ENCODE results near the gene MMP11. TPM values are rescaled to one million over a fixed set of nuclear protein-coding genes. Genes with fewer than 3 reads are reported as not detected.

MMP11 gene
- total and polyA plus RNA-seq, 2 of the 13 experiments (the other 11 are each of a cell fraction or from before 2014, with no cell fraction given): 8.9 to 28.6 TPM

DNA sequence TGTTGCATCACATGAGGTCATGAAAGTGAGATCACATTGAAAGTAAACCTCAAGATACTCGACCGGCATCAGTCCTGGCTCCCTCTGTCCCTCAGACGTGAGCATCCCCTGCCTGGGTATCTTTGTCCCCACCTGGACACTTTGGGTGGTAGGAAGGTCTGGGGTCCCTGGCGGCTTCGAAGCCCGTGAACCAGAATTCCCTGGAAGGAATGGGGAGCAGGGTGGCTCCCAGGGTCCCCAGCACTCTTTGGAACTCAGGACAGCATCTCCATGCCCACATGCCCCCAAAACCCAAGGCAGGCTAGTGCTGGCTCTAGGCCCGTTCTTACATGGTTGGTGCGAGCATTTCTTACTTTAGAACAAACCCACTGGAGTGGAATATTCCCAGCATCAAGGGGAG lies 58.6 kb downstream of the MMP11 start:
- Histone ChIP-seq H4K20me1 (ENCODE audit: insufficient read depth, low read length) (no peaks in the 10 kb centered on the region), H3K27me3 (ENCODE audit: control insufficient read depth in 1 of 2, insufficient read depth in 2 of 2, low read length in 2 of 2) (no peaks in the 10 kb centered on the region), H3K4me1 (ENCODE audit: insufficient read depth, low read length) (peaks cover 8% of the 10 kb centered on the region), H3K27ac (ENCODE audit: extremely low read length, insufficient read depth, low read length) (no peak overlapping the region), H3K4me3 (replicated peaks in 1 of 3; ENCODE audit: insufficient read depth in 1 of 3, low read depth in 2 of 3, low read length in 3 of 3) (no peak overlapping the region), H3K9me3 (ENCODE audit: low read length) (no peaks in the 10 kb centered on the region), H2AFZ (ENCODE audit: low read length) (no peak overlapping the region), H3K9ac (ENCODE audit: insufficient read depth, low read depth, low read length) (no peak overlapping the region), H3K4me2 (ENCODE audit: low read depth, low read length) (no peak overlapping the region), H3K79me2 (ENCODE audit: insufficient read depth, low read length) (no peaks in the 10 kb centered on the region), H3K36me3 (replicated peaks in 1 of 2; ENCODE audit: control insufficient read depth in 1 of 2, insufficient read depth in 2 of 2, low read length in 2 of 2) (peaks cover 50 to 85% of the 10 kb centered on the region in 2 experiments; a peak in 4 of 5 replicates)
- CTCF ChIA-PET (ENCODE audit: low intra/inter-chr PET ratio, low total read pairs): no interaction called here
- no peak for DNase-seq (ENCODE audit: low spot score)
- TF ChIP-seq, protein P1, sequence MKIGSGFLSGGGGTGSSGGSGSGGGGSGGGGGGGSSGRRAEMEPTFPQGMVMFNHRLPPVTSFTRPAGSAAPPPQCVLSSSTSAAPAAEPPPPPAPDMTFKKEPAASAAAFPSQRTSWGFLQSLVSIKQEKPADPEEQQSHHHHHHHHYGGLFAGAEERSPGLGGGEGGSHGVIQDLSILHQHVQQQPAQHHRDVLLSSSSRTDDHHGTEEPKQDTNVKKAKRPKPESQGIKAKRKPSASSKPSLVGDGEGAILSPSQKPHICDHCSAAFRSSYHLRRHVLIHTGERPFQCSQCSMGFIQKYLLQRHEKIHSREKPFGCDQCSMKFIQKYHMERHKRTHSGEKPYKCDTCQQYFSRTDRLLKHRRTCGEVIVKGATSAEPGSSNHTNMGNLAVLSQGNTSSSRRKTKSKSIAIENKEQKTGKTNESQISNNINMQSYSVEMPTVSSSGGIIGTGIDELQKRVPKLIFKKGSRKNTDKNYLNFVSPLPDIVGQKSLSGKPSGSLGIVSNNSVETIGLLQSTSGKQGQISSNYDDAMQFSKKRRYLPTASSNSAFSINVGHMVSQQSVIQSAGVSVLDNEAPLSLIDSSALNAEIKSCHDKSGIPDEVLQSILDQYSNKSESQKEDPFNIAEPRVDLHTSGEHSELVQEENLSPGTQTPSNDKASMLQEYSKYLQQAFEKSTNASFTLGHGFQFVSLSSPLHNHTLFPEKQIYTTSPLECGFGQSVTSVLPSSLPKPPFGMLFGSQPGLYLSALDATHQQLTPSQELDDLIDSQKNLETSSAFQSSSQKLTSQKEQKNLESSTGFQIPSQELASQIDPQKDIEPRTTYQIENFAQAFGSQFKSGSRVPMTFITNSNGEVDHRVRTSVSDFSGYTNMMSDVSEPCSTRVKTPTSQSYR (CRISPR knock-in tag; IDR thresholded peaks at IDR 0.05; ENCODE audit: borderline replicate concordance): no peak
- no peak for TF ChIP-seq PAWR (CRISPR knock-in tag; IDR thresholded peaks at IDR 0.05; ENCODE audit: borderline replicate concordance)
- no peak for TF ChIP-seq EEA1 (CRISPR knock-in tag; IDR thresholded peaks at IDR 0.05; ENCODE audit: borderline replicate concordance)
- no peak for TF ChIP-seq ZNF329 (CRISPR knock-in tag; IDR thresholded peaks at IDR 0.05; ENCODE audit: low read depth)
- TF ChIP-seq MEIS1 (CRISPR knock-in tag; IDR thresholded peaks at IDR 0.05; ENCODE audit: borderline replicate concordance): no peak
- no peak for TF ChIP-seq DZIP1 (CRISPR knock-in tag; IDR thresholded peaks at IDR 0.05)
- no peak for TF ChIP-seq NPAS2 (CRISPR knock-in tag; IDR thresholded peaks at IDR 0.05; ENCODE audit: borderline replicate concordance)
- no peak for TF ChIP-seq NAIF1 (CRISPR knock-in tag; IDR thresholded peaks at IDR 0.05; ENCODE audit: borderline replicate concordance)
- TF ChIP-seq AKAP8 (CRISPR knock-in tag; IDR thresholded peaks at IDR 0.05): no peak
- no peak for TF ChIP-seq ZNF382 (CRISPR knock-in tag; IDR thresholded peaks at IDR 0.05; ENCODE audit: borderline replicate concordance)
- no peak for TF ChIP-seq ZNF205 (CRISPR knock-in tag; IDR thresholded peaks at IDR 0.05)
- no peak for TF ChIP-seq SAP130 (CRISPR knock-in tag; IDR thresholded peaks at IDR 0.05; ENCODE audit: low read depth)
- no peak for TF ChIP-seq ZKSCAN5 (CRISPR knock-in tag; IDR thresholded peaks at IDR 0.05)
- TF ChIP-seq ZNF747 (CRISPR knock-in tag; IDR thresholded peaks at IDR 0.05; ENCODE audit: borderline replicate concordance): no peak
- TF ChIP-seq, protein P2, sequence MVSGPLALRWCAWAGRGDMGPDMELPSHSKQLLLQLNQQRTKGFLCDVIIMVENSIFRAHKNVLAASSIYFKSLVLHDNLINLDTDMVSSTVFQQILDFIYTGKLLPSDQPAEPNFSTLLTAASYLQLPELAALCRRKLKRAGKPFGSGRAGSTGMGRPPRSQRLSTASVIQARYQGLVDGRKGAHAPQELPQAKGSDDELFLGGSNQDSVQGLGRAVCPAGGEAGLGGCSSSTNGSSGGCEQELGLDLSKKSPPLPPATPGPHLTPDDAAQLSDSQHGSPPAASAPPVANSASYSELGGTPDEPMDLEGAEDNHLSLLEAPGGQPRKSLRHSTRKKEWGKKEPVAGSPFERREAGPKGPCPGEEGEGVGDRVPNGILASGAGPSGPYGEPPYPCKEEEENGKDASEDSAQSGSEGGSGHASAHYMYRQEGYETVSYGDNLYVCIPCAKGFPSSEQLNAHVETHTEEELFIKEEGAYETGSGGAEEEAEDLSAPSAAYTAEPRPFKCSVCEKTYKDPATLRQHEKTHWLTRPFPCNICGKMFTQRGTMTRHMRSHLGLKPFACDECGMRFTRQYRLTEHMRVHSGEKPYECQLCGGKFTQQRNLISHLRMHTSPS (CRISPR knock-in tag; IDR thresholded peaks at IDR 0.05; ENCODE audit: low read depth): no peak
- TF ChIP-seq ZNF34 (CRISPR knock-in tag; IDR thresholded peaks at IDR 0.05; ENCODE audit: borderline replicate concordance): no peak
- intact Hi-C loops (cut with micrococcal nuclease; ENCODE audit: unreplicated experiment): no loop called here
- BruUV-seq (replicated peaks): no TSS peak
- no peak for ATAC-seq
- in situ Hi-C loops (cut with HindIII; ENCODE audit: extremely low pct_ligation_motif_present, low pct_unique_long_range_greater_than_20kb): loop anchor here (25.0 kb wide), 1 partner anchor 219 kb away; no protein-coding TSS in a partner anchor
- no peak for FAIRE-seq
- POLR2A ChIA-PET: no interaction called here
- WGBS (ENCODE audit: low lambda C conversion rate): 95% methylated on average over 5 of the region's 8 CpGs
